Germinal center (tissue), 1 donor: Measurements from ENCODE around the gene TOP2A.

ENCODE experiments used
- DNase-seq: peaks from one replicate; pipeline ENCODE4 v3.0.0; 2012; ENCODE audit warnings: mixed read lengths, low spot score

Gene TOP2A

DNA sequence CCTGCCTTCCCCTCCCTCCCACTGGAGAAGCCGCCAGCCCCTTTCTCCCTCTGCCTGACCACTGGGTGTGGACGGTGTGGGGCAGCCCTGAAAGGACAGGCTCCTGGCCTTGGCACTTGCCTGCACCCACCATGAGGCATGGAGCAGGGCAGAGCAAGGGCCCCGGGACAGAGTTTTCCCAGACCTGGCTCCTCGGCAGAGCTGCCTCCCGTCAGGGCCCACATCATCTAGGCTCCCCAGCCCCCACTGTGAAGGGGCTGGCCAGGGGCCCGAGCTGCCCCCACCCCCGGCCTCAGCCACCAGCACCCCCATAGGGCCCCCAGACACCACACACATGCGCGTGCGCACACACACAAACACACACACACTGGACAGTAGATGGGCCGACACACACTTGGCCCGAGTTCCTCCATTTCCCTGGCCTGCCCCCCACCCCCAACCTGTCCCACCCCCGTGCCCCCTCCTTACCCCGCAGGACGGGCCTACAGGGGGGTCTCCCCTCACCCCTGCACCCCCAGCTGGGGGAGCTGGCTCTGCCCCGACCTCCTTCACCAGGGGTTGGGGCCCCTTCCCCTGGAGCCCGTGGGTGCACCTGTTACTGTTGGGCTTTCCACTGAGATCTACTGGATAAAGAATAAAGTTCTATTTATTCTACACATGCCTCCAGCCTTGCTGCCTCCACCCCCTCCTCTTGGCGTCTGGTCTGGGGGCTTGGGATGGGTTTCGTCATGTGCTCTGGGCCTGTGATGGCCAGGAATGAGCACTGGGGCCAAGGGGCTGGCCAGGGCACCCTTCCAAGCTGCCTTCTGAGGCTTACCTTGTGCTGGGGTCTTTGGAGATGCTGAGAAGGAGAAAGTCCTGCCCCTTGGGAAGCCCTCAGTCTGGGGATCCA, 60.5 kb downstream of the TOP2A start:
- no peak for DNase-seq

DNA sequence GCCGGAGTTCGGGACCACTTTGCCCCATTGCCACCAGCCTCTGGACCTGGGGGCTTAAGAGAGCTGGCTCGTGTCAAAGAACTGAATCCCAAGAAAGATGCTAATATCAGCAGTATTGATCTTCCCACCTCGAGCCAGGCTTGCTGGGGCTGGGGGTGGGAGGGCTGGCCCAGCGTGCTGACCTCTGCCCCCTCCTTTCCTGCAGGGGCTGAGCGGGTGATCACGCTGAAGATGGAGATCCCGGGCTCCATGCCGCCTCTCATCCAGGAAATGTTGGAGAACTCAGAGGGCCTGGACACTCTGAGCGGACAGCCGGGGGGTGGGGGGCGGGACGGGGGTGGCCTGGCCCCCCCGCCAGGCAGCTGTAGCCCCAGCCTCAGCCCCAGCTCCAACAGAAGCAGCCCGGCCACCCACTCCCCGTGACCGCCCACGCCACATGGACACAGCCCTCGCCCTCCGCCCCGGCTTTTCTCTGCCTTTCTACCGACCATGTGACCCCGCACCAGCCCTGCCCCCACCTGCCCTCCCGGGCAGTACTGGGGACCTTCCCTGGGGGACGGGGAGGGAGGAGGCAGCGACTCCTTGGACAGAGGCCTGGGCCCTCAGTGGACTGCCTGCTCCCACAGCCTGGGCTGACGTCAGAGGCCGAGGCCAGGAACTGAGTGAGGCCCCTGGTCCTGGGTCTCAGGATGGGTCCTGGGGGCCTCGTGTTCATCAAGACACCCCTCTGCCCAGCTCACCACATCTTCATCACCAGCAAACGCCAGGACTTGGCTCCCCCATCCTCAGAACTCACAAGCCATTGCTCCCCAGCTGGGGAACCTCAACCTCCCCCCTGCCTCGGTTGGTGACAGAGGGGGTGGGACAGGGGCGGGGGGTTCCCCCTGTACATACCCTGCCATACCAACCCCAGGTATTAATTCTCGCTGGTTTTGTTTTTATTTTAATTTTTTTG, 61.6 kb downstream of the TOP2A start:
- no peak for DNase-seq

DNA sequence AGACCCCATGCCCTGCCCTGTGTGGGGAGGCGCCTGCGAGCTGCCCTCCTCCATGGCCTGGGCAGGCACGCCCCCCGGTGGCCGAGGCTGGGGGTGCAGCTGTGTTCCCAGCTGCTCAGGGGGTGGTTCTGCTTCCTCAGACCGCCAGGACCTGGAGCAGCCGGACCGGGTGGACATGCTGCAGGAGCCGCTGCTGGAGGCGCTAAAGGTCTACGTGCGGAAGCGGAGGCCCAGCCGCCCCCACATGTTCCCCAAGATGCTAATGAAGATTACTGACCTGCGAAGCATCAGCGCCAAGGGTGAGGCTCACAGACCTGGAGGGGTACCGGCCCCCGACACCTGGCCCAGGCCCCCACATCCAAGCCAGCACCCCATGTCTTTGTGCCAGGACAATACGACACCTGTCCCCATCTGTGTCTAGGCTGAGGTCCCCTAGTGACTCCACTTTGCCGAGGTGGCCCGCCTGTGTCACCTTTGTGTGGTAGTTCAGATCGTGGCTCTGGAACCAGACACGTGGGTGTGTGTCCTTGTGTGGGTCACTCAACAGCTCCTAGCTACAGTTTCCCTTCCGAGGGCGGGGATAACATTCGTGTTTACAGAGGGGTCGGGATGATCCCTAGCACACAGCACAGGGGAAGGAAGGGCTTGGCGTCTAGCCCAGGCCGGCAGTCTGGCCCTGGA, 62.4 kb downstream of the TOP2A start:
- peak; percentile 87 for DNase-seq

DNA sequence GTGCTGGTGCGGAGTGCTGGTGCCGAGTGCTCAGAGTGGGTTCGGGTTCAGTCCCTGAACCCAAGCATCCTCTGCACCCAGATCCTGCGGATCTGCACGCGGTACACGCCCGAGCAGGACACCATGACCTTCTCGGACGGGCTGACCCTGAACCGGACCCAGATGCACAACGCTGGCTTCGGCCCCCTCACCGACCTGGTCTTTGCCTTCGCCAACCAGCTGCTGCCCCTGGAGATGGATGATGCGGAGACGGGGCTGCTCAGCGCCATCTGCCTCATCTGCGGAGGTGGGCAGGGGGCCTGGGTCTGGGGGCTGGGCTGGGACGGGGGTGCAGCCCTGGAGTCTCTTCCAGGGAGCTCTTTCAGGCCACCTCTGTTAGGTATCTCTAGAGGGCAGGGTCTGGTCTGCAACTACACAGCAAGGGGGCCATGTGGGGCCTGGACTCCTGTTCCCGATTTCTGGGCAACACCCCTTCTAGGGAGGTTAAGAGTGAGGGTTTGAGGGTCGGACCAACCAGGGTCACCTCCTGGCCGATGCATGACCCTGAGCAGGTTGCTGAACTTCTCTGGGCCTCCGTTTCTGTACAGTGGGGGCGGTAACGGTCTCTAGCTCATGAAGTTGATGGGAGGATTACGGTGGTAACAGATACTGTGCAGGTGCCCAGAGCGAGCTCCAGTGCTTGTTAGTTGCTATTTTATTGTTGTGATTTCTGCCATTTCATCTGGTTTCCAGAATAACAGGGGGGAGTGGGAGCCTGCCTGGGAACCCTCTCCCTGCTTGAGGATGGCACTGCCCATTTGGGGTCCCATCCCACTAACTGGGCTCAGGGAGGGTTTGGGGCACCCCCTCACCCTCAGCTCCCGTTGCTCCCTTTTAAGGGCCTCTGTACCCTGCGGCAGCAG, 63.2 kb downstream of the TOP2A start:
- DNase-seq: no peak

DNA sequence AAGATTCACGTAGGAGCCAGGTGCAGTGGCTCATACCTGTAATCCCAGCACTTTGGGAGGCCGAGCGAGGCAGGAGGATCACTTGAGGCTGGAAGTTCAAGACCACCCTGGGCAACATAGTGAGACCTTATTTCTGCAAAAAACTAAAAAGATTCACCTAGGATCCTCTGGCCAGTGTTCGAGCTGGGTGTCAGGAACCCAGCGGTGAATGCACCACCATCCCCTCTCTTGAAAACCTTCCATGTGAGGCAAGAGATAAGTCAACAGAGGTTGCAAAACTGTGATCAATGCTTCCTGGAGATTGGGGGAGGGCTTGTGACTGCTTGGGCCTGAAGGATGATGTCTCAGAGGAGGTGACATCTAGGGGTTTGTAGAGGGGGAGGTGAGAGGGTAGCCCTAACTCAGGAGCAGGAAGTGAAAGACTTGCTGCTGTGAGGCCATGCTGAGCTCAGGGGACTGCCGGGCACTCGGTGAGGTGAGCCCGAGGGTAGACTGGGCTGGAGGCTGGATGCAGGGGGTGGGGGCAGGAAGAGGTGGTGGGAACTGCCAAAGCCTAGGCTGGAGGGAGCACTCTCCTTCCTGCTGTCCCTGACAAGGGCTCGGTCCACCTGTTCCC, 64.8 kb downstream of the TOP2A start:
- DNase-seq: no peak

DNA sequence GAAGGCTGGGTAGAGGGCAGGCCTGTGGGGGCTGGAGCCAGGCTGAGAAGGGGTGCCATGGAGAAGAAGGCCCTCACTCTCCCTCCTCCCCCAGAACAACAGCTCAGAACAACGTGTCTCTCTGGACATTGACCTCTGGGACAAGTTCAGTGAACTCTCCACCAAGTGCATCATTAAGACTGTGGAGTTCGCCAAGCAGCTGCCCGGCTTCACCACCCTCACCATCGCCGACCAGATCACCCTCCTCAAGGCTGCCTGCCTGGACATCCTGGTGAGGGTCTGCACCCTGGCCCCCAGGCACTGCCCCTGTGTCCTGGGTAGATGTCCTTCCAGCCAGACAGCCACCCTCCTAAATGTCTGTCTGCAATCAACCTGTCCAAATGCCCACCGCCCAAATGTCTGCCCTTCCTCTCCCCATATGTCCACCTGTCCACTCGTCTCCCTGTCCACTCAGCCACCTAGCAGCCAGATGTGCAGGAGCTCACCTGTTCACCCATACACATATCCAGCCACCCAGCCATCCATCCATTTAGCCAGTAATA, 65.4 kb downstream of the TOP2A start:
- DNase-seq: no peak

DNA sequence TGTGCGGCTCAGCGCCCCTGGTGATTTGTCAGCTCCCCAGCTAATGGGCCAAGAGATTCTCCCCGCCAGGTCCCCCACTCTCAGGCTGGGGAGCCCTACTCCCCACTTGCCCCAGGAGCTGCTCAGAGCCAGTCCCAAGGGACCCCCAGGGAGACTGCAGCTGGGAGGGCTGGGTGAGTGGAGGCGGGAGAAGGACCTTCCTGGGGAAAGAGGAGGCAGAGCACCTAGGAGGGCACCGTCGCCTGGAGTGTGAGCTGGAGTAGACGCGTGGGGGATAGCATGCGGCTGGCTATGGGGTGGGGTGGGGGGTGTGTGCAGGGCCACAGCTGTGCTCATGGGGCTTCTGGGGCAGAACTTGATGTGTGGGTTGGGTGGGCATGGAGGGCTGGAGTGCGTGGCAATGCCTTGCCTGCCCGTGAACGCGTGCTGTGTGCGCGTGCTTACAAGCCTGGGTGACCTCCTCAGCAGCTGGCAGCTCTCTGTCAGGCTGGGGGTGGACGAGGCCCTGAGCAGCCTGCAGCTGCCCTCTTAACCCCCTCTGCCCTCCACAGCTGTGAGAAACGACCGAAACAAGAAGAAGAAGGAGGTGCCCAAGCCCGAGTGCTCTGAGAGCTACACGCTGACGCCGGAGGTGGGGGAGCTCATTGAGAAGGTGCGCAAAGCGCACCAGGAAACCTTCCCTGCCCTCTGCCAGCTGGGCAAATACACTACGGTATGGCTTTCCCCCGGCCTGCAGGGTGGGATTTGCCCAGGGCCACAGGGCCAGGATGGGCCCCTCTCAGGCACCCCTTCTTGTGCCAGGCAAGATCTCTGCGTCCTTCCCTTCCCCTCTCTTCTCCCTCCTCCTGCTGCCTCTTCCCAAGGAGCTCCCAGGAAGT, 66.1 kb downstream of the TOP2A start:
- no peak for DNase-seq

DNA sequence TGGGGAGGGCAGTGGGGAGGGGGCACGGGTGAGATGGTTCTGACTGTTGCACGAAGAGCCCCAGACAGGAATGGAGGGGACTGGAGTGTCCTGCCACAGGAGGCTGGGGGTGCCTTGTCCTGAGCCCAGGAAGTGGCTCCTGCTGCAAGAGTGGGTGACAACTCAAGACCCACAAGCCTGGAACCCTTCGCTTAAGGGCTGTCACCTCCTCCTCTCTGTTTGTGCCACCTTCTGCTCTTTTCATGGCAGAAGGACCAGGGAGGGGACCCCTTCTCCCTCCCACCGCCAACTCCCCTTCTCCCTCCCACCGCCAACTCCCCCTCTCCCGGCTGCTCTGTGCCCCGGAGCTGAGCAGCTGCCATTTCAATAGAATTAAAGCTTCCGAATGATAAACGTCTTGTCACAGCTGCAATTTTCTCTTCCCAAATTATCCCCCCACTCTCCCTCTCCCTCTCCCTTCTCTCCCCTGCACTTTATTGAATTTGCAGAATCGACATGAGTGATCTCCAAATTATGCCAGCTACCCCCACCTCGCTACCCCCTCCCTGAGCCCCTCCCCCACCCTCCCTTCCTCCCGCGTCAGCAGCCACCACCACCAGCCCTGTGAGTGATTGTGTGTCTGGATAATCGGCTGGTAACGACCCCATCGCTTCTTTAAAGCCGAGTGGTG, 66.9 kb downstream of the TOP2A start:
- DNase-seq: no peak

DNA sequence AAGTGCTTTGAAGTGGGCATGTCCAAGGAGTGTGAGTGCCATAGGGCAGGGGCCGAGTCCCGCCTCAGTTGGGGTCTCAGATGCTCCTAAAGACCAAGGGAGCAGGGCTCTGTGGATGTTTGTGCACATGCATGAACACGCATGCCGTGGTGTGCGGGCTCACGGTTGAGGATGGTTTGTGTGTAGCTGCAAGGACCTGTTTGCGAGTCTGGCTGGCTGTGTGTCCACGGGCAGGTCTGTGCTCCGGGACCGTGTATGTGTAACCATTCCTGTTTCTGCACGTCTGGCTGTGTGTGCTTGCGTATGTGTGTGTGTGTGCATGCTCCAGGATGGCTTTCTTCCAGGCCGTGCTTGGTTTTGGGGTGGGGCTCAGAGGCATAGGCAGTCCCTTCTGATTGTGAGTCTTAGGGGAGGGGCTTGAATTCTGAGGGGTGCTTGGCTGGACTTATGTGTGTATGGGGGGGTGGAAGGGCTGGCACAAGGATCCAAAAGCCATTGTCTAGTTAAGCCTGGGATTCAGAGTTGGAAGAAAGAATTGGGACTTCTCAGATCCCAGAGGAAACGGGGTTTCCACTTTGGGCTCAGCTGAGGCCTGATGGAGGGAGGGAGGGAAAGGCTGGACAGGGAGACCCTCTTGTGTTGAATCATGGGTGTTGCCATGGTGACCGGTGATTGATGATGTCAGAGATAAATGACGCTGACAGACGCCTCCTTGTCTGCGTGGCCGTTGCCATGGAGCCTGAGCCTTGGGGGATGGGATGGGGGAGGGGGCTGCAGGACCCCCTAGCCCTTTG, 67.6 kb downstream of the TOP2A start:
- DNase-seq: no peak

DNA sequence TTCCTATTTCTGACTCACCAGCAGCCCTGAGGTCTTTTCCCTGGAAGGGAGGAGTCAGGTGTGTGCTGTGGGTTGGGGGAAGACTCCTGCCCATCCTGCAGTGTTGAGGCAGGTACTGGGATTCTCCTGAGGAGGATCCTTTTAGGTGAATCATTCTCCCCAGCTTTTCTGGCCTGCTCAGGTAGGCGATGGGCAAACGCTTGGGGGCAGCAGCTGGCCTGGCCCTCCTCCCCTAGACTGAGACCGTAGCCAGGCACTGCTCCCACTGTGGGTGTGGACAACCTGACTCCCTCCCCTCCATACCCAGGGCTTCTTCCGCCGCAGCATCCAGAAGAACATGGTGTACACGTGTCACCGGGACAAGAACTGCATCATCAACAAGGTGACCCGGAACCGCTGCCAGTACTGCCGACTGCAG, 68.2 kb downstream of the TOP2A start:
- DNase-seq: no peak

DNA sequence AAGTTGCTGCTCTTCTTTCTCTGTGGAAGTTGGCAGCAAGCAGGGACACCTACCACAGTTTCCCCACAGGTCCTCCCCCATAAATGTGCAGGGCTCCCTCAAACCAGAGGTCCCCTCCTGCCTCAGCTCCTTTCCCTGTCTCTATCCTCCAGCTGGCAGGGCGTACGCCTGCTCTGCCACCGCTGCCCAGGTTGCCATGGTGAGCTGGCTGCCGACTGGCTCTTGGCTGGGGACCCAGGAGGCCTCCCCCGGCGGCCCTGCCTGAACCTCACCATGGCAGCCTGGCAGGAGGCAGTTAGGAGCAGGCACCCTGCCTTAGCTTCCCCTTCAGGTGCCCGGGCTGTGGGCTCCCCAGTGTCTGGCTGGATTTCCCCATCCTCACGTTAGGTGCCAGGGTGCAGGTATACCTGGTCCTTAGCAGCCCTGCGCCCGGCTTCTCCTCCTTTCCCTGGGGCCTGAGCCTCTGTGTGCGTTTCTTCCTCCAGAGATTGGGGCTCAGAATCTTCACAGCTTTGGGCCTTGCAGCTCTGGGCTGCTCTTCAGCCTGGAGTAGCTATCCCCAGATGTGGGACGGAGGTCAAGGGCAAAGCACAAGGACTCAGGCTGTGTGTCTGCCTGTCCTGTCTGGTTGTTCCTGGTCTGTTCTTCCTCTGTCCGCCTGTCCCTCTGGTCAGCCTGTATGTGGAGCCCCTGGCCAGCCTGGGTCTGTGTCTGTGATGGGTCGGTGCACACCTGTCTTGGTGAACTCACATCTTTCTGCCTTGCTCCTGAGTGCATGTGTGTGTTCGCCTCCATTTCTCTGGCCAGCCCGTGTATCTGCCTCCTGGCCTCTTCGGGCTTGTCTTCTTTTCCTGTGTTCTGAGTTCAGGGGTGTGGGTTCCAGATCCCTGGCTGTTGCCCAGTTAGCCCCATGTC, 68.9 kb downstream of the TOP2A start:
- DNase-seq: no peak

DNA sequence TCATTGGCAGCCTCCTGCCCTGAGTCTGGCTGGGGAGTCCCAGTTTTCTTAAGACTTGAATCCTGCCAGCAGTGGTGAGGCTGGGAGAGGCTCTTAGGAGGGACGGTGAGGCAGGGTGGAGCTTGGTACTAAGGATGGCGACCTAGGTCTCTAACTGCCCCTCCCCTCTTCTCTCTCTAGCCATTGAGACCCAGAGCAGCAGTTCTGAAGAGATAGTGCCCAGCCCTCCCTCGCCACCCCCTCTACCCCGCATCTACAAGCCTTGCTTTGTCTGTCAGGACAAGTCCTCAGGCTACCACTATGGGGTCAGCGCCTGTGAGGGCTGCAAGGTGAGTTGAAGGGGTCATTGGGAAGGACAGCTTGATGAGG, 69.6 kb downstream of the TOP2A start:
- DNase-seq: no peak

DNA sequence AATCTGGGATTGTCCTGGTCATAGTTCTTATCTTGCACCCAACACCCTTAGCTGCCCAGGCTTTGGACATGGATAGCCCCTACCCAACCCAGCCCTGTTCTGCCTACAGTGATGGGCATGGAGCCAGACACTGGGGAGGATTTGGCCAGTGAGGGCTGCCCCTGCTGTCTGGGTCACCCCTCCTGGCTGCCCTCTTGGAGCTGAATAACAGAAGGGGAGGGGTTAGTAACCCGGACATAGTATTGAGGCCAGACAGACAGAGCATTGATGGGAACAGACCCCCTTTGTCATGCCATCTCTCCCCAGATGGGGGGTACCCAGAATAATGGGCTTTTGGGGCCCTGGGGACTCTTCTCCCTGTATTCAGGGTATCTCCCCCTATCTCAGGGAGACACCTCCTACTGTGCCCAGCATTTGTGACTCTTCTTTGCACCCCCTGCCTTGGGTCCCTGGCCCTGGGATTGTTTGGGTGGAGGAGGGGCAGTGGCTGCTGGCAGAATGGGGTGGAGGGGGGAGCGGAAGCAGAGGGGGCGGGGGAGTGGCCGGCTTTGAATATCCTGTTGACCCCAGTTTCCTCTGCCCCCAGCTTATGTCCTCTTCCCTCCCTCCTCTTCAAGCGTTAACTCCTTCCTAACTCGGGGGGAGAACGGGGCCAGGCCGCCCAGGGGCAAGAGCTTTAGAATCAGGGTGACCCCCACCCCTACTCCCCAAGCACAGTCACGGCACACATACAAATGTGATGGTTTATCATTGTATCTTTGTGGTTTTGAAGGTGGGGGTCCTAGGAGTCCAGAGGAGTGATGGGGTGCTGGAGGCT, 70.2 kb downstream of the TOP2A start:
- DNase-seq: no peak

DNA sequence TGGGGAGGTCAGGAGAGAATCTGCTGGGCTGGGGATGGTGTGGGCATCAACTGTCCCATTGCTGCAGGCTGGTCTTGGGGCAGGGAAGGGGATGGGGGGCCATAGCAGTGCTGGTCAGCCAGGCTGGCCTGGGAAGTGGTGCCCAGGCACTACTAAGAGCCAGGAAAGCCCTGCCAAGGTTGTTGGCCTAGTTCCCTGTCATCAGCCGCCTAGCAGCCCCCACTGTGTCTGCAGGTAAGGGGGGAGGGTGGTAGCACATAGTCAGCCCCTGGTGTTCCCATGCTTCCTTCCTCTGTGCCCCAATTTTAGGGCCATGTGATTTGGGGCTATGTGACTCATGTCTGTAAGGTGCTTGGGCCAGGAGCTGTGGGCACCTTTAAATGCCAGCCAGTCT, 70.9 kb downstream of the TOP2A start:
- DNase-seq: no peak

DNA sequence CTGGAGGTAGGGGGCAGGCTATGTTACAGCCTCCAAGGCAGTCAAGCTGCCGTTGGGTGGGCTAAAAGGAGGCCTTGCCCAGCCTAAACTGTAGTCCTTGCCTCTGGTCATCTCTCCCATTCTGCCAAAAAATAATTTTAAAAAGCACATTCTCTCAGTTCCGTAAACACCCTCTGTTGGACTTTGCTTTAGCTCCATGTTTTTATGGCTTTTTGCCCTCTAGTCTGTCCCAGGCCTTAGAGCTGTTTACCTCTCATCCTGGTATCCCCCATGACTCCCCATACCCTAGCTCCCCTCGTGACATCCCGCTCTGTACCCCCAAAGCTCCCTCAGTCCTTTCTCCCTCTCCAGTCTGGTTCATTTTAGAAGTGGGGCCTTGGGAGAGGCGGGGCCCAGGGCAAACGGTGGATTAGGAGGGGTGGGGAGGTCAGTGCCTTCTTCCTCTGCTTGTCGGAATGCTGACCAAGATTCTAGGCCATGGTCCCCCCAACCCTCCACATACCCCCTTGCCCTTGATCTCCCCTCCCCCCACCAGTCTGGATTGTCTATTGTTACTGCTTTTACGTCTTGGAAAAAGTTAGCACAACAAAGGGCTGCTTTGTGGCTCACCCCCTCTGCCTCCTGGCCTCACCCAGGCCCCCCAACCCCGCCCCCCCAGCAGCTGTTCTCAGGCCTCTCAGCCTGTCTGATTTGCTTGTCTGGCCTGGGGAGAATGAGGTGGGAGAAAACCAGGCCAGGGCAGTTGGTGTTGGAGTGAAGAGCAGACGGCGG, 71.5 kb downstream of the TOP2A start:
- DNase-seq: no peak
